Breast epithelium (tissue), 3 donors: ENCODE results near the gene CTIF.

ENCODE experiments used
- CTCF ChIP-seq, 3 donors: fragments of 450-650 bp; IDR thresholded peaks; one replicate each; pipeline ENCODE4 v1.5.1; 2016 to 2017; ENCODE audit warnings: antibody characterized with exemption in 3 of 3, mild to moderate bottlenecking in 3 of 3, moderate library complexity in 3 of 3
- POLR2A ChIP-seq: fragments of 450-650 bp; IDR thresholded peaks from one replicate; pipeline ENCODE4 v1.6.1; 2016; ENCODE audit warnings: antibody characterized with exemption, mild to moderate bottlenecking, moderate library complexity
- POLR2AphosphoS5 ChIP-seq, 3 donors: sonication (generic); formaldehyde crosslinking; IDR thresholded peaks; one replicate each; pipeline ENCODE4 v1.6.1; 2017; ENCODE audit warnings: antibody characterized with exemption in 3 of 3

GRCh38 chr18:48609820-48610815, 71.3 kb downstream of the CTIF start:
- TF ChIP-seq CTCF (IDR thresholded peaks at IDR 0.05) = no peak
- TF ChIP-seq POLR2AphosphoS5 (IDR thresholded peaks at IDR 0.05) = no peak
- TF ChIP-seq POLR2A = no peak
